NK-92 treated with Interleukin-12 subunit alpha and Interleukin-12 subunit beta, amount 100 ng/mL, for 24 hours (cell line): ENCODE data around the gene WDR72.
"Not testable (repeated sequence)": the region's sequence is repeated elsewhere in the genome, so short reads cannot be mapped to it uniquely, and the experiment has no call there.

Experiments used
- DNase-seq: peaks from one replicate; lab custom pipeline; 2025; lab: John Stamatoyannopoulos, UW

WDR72 gene

DNA sequence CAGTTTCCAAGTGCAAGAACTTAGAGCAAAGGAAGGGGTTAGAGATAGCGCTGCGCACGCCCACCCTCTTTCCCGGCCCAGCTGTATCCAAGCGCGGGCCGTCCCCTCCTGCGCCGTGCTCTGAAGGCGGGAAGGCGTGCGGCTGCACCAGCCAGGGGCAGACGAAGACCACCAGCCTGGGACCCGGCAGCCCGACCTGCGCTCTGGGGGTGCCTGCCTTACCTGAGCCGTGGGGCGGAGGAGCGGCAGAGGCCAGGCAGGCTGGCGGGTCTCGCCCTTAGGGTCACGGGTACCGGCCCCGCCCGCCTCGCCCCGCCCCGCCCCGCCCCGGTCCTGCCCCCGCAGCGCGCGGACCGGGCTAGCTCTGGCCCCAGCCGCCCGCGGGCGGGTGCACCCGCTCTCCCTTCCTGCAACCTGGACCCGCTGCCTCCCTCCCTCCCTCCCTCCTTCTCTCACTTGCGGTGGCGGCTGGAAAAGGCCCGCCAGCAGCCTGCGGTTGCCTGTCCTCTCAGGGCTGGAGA is at the start of gene WDR72:
WDR72 (minus strand) TSS at position 253 of the 521 bp plus-strand sequence. CDS start 26,514 bp downstream, outside the sequence.
- no peak for DNase-seq

DNA sequence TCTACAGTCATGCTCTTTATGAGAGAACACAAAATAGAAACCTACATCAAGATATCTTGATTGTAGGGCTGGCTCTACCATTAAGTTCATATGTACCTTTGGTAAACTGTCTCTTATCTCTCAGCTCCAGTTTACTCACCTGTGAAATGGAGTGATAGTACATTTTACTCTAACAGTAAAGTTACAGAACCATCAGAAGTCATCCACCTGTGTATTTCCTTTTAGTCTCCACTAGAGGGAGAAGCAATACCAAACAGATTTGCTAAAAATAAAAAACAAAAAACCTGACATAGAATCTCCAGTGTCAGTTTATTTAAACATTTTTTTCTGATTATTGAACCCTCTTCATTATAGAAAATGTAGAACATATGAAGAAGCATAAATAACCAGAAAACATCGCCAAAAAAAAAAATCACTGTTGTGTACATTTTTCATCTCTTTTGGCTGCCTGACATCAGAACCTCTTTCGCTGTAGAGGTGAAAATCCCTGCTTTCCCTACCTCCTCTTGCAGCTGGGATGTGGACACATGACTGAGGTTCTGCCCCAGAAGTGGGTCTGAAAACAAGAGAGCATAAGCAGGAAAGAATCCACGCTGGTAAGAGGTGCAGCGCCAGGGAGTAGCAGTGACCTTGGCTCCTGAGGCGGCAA is 48.7 kb upstream of the WDR72 start:
- DNase-seq, result no peak

DNA sequence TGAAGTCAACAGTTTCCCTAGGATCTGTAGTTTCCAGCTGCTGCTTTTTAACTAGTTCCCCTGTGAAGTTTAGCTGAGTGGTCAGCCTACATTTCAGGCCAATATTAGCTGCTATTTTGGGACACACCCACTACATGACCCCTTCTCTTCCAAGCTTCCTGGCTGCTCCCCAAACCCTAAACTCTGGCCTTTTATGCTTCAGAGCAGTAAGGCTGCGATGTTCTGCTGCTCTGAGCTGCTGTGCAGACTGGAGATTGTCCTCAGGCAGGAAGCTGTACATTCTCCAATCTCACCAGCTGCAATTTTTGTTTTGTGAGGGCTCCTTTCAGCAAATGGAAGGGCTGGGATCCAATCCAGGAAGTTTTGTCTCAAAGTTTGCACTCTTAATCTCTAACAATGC is 48.0 kb upstream of the WDR72 start:
- DNase-seq, result no peak

DNA sequence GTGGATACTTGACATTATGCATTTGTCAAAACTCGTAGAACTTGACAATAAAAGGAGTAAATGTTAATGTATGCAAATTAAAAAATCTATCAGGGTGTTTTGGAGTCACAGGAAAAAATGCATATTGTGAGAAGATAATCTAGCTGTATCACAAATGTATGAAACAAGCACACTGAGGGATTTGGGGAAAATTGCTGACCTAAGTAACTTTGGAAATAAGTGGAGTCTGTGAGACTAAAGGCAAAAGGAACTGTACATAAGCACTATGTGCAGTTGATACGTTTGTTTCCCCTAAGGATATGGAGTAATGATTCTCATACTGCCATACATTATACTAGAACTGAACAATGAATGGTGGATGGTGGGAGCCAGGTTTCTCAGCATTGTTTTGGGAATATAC is 43.2 kb upstream of the WDR72 start:
- DNase-seq, result no peak

DNA sequence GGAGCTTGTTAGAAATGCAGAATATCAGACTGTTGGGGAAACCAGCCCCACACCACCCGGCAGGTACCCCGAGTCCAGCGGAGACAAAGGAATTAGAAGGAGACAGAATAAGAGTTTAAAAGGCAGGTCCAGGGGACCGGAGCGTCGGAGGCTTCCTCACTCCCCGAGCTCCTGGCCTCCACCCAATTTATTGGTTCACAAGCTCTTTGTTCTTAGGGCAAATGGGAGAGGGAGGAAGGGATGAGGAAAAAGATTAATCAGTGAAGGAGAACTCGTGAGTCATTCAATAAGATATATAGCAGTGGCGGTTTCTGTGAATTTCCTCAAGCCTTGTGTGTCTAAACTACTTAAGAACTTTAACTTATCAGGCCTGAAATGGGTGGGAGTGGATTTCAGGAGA is 32.1 kb upstream of the WDR72 start:
- DNase-seq, result no peak

DNA sequence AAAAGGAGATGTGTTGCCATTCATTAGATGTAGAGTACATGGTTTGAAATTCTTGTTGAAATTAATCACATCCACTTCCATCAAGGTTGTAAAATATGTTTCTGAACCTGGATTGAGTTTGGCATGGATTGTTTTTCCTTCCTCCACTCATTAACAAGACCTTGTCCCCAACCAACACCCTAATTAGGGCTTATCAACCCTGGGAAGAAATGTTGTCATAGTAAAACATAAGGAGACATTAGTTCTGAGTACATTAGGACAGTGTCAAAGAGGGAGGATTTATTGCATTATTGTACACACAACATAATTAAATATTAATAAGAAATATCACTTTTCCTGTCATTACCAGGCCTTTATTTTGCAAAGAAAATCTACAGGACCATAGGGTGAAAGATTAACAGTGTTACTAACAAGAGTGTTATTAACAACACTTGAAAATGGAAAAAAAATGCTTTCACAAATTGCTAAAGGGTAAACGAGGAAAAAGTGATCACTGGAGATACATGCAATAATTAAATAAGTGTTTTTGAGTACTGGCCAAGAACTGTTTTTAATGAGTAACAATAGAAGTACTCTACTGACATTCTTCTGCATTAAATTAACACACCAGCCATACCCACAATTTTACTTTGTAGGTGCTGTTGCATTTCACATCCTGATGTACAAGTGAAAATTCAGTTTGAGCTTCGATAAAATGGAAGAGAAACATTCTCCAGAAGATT is 30.4 kb upstream of the WDR72 start:
- DNase-seq, result no peak

DNA sequence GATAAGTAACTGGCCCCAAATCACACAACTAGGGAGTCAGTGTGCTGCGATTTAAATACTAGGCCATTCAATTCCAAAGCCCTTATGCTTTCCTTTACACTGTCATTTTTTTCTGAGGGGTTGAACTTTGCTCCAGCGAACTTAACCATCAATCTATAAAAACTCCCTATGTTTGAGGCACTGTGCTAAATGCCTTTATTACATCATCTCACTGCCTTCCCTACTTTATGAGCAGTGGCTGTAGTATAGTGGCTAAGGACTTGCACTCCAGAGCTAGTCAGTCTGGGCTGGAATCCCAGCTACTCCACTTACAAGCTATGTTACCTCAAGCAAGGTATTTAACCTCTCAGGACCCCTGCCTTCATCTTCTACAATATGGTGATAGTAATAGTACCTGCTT is 26.9 kb upstream of the WDR72 start:
- no peak for DNase-seq

DNA sequence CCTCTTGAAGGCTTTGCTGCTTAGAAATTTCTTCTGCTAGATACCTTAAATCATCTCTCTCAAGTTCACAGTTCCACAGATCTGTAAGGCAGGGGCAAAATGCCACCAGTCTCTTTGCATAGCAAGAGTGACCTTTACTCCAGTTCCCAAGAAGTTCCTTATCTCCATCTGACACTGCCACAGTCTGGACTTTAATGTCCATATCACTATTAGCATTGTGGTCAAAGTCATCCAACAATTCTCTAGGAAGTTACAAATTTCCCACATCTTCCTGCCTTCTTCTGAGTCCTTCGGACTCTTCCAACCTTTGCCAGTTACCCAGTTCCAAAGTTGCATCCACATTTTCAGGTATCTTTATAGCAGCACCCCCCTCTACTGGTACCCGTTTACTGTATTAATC is 25.8 kb upstream of the WDR72 start:
- DNase-seq, result not testable (repeated sequence)

DNA sequence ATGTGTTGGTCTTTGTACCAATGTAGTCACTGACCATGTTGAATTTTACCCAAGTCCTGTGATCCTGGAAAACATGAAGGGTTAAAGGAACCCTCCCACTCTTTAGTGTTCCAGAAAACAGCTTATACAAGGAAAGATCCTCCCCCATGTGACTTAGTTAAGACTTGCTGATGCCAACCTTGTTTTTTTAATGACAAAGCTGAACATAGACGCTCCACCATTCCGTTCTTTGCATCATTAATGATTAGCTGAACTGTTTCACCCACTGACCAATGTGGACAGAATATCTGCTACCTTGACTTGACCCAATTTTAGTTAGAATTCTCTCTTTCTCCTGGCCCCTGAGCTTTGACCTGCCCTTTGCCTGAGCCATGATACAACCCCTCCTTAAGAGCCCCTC is 3.5 kb upstream of the WDR72 start:
- DNase-seq, result no peak

DNA sequence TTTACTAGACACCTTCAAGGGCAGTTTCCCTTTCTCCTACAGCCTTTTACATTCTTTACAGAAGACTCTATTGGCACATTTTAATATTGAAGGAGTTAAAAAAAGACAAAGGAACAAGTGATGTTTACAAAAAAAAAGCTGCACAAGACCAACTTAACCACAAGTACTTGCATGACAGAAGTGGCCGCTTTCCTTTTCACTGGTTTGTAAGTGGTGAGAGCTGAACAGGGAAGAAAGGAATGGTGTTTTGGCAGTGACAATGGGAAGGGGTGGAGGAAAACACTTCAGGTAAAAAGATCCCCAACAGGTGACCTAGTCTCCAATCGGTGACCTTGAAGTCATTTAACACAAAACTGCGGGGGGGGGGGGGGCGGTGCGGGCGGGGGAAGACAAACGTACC is 1.1 kb downstream of the WDR72 start:
- DNase-seq, result no peak

DNA sequence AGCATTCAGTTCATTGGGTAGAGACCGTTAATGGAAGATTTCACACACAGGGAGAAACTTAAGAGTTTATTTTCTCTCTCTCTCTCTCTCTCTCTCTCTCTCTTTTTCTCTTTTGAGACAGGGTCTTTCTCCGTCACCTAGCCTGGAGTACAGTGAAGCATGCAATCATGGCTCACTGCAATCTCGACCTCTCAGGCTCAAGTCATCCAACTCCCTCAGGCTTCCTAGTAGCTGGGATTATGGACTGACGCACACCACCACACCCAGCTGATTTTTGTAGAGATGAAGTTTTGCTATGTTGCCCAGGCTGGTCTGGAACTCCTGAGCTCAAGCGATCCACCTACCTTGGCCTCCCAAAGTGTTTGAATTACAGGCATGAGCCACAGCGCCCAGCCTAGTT is 1.6 kb downstream of the WDR72 start:
- DNase-seq, result no peak

DNA sequence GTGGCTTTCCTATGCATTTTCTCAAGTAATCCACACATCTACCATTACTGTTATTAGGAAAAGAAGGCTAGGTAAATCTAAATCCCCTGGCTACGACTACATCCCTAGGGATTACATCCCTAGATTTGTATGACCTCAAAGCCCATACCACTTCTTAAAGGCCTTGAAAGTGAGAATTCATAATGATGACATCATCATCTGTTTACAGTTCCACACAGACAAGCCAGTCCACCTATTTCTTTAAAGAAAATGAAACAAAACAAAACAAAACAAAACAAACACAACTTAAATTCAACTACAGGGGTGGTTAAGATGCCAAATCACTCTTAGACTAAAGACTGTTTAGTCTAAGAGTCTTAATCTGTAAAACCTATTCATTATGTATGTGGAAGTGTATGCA is 5.7 kb downstream of the WDR72 start:
- no peak for DNase-seq

DNA sequence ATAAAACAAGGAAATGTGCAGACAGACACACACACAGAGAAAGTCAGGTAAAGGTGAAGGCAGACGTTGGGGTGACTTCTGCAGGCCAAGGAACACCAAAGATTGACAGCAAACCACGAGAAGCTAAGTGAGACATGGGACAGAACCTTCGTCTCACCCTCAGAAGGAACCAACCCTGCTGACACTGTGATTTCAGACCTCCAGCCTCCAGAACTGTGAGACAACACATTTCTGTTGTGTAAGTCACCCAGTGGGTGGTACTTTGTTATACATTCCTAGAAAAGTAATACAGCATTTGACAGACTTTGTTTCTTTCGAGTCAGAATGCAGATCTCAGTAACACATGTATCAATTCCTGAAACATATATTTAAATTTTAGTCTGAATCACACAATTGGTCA is 7.1 kb downstream of the WDR72 start:
- DNase-seq, result no peak

DNA sequence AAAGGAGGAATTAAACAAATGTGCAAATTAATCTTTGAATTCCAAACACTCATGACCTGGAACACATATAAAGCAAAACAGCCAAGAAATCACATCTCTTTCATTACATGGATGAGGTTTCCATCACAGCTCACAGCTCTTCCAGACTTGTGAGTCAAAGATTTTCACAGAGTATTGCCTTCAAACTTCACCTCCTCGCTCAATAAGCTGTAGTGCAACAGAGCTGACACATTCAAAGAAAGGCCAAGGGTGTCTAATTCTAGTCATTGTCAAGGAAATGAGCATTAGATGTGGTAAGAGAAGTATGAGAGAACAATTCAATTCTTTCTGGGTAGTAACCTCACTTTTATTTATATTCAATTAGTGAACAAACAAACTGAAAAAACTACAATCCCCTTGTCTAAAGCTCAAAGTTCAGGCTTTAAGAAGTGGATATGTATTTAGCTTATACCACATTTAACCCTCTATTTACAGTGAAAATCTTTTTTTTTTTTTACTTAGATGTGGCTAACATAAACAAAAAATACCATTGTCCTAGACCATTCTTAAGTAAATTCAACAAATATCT is 11.9 kb downstream of the WDR72 start:
- no peak for DNase-seq

DNA sequence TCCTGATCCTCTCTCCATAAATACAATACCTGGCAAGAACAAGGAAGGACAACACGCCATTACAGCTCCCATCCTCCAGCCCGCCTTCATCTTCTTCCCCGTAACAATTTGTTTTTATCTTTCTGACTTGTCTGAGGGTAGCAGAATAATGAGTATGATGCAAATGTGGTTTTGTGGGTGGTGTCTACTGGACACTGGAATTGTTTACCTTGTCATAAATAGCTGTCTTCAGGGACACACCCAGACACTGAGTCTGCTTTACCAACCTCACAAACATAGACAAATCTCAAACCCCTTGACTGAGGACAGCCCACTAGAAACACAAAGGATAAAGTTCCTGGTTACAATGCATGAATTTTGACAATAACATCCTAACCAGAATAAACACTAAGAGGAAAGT is 13.4 kb downstream of the WDR72 start:
- DNase-seq, result no peak

DNA sequence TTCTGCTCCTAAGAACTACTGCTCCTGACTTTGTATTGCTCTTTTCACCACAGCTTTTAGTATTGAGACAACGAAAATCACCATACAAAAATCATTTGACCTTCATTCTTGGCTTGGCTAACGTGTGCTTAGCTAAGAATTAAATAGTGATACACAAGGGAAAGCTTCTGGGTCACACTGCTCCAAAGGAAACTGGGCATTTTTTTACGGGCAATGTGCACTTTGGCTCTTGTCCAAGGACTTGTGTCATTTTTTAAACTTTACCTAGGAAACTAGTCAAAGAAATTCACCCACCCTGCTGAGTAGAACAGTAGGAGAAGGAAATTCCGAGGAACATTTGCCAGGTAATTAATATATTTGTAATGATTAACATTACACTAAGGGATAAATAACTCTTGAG is 19.8 kb downstream of the WDR72 start:
- no peak for DNase-seq

DNA sequence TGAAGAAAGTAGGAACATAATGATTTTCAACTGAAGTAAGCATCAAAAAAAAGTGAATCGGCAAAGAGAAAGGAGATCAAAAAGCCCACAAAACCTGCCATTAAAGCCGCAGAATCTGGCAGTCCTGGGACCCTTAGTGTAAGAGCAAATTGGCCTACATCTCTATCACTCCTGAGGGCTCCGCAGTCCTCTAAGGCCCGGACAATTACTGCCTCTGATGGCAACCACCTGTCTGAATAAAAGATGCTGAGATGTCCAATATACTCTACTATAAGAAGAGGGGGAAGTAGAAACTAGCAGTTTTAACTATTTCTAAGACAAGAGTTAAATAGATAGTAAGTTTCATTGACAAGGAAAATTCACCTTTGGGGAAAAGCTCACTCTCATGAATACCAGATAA is 20.3 kb downstream of the WDR72 start:
- DNase-seq, result no peak

DNA sequence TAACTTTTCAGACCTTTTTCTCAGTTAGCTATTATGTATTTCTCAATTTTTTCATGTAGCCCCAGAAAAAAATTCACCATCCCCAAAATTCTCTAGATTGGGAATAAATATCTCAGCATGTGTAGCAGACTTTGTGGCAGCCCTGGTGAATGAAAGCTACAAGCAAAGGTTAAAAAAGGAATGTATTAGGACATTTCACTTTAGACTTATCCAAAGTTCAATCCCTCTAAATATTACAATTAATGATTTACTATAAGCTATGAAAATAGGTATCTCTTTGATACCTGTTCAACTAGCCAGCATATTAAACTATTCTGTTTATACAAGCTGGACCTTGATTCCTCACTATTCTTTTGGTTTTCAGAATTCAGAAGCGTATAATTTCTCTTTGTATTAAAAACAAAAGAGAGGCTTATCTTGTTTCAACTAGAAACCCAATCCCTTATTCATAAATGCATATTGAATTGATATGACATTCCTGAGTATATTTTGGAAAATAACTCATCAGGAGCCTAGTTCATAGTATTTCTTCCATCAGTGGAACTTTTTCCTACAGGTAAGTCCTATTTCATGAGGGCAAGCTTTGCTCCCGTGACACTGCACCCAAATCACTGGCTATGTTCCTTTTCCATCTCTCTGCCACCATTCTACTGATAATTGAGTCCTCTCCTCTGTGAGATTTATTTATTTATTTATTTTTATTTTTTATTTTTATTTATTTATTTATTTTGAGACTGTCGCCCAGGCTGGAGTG is 38.0 kb downstream of the WDR72 start:
- DNase-seq, result no peak

DNA sequence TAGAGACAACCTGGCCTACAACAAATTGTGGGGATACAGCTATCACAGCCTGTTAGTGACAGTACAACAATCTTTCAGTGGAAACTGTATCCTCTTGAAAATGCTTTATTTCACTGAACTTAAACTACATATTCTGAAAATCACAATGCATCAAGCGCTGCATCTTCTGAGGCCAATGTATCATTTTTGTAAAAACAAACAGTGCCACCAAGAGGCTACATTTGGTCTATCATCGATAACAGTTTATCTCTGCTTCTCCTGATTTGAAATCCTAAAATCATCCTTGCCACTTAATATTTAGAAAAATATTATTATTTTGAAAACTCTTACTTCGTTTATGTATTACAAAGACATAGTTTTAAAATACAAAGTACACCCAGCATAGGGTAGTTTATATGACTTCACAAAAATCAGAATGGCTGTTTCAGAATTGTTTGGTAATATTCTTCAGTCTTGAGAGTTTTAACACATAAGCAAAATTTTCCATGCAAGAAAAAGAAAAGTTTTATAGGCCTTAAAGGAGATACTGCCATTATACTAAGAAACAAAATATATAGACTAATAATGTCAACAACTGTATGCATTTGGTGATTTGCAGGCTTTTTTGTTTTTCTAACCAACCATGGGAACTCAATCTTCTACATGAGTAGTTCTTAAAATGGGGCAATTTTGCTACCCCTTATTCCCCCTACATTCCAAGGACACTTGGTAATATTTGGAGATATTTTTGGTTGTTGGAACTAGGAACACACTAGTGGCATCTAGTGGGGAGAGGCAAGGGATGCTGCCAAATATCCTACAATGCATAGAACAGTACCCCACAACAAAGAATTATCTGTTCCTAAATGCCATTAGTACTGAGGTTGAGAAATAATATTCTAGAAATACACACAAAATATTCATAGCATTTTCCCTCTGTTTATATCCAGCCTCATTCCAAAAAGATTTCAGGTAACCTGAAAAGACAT is 42.3 kb downstream of the WDR72 start:
- DNase-seq, result no peak

DNA sequence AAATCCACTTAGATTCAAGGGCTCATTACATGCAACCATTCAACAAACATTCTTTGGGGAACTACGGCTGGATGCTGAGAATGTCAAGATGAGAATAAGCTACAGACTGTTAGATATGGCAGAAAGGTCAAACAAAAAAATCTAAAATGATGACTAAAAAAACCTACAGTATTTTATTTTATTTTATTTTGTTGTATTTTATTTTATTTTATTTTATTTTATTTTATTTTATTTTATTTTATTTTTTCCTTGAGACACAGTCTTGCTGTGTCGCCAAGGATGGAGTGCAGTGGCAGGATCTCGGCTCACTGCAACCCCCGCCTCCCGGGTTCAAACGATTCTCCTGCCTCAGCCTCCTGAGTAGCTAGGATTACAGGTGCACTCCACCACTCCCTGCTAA is 46.2 kb downstream of the WDR72 start:
- DNase-seq, result no peak

DNA sequence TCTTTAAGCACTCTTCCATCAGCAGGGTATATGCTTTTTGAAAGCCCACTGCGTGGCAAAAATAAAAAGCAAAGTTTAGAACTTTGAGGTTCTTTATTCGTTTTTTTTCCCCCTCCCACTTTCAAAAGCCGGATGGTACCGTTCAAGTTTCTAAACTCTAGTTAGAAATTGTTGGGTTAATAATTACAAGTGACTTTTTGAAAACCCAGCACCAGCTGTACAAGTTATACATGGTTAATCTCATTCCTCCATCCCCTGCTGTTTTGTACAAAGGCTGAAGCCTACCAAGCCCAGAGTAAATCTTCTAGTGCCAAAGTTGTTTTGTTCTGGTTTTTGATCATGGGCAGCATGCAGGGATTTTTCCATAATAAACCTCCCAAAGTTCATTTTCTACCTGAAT is 48.6 kb downstream of the WDR72 start:
- DNase-seq, result no peak

DNA sequence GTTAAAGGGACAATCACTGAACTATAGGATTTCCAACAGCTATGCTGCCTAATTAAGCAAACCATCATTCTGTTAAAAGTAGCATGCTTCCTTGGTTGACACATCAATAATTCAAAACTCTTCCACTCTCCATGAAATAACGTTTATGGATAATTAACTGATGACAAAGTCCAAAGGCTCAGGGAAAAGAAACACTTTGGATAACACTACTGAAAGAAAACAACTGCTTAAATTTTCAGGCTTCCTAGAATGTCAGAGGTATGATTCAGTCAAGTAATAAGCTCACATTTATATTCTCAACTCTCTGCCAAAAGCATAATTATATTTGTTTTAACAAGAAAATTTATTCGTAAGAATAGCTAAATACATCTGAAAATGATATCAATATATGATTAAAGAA is 49.6 kb downstream of the WDR72 start:
- no peak for DNase-seq
